ENCODE measurements around the gene DNM1L.

DNM1L gene

DNA sequence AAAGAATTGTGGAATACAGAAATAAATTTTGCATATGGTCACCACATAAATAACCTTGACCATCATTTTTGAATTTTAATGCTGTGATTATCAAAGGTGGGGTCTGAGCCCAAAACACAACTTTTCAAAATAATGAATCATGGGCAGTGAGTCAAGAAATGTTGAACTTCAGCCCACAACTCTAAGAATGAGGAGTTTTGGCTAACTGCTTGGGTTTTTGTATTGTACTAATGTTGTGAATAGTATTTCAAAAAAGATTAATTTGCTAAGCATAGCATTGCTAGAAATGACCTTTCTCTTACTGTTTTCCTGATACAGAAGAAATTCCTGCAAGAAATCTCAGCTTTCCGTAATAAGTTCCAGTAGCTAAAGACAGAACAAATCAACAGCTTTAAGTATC, 101.0 kb downstream of the DNM1L start:
- H3K4me3 ChIP-seq (ENCODE audit: low read depth, low read length): no peak overlapping the region
- TF ChIP-seq, protein P1, sequence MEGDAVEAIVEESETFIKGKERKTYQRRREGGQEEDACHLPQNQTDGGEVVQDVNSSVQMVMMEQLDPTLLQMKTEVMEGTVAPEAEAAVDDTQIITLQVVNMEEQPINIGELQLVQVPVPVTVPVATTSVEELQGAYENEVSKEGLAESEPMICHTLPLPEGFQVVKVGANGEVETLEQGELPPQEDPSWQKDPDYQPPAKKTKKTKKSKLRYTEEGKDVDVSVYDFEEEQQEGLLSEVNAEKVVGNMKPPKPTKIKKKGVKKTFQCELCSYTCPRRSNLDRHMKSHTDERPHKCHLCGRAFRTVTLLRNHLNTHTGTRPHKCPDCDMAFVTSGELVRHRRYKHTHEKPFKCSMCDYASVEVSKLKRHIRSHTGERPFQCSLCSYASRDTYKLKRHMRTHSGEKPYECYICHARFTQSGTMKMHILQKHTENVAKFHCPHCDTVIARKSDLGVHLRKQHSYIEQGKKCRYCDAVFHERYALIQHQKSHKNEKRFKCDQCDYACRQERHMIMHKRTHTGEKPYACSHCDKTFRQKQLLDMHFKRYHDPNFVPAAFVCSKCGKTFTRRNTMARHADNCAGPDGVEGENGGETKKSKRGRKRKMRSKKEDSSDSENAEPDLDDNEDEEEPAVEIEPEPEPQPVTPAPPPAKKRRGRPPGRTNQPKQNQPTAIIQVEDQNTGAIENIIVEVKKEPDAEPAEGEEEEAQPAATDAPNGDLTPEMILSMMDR (conservative IDR thresholded peaks at IDR 0.05; ENCODE audit: low read depth, low read length): no peak
- peak; percentile 33 for DNase-seq (ENCODE audit: low read depth)

DNA sequence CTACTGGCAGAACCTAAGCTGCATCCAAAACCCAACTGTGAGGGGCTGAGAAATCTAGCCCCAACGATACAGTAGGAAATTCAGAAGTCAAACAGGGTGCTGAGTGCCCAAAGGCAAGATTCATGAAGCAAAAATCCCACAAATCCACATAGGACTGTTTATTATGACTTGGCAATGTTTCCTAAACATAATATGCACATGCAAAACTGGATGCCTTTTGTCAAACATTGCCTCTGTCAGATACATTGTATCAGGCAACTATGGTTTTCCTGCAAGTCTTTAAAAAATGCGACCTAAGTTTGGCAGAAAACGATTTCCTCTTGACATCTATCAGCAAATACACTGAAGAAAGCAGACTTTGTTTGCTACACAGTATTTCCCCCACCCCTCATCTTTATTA, 103.9 kb downstream of the DNM1L start:
- no peak for DNase-seq (ENCODE audit: low read depth)
- TF ChIP-seq, protein P1 (conservative IDR thresholded peaks at IDR 0.05; ENCODE audit: low read depth, low read length): no peak
- no peak overlapping the region for H3K4me3 ChIP-seq (ENCODE audit: low read depth, low read length)

DNA sequence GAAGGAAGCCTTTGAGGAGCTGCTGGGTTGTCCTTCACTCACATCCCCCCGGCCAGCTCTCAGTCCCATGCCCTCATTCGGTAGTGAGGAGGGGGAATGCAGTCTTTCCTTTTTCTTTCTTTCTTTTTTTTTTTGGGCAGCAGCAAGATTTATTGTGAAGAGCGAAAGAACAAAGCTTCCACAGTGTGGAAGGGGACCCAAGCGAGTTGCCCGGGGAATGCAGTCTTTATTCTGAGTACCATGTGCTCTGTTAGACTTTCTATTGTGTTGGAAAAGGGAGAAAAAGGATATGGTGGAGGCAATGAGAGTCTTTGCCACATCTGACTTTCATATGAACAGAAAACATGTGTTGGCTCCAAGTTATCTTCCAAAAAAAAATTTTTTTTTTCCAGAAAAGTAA, 106.5 kb downstream of the DNM1L start:
- H3K4me3 ChIP-seq (ENCODE audit: low read depth, low read length): no peak overlapping the region
- TF ChIP-seq, protein P1 (conservative IDR thresholded peaks at IDR 0.05; ENCODE audit: low read depth, low read length): no peak
- no peak for DNase-seq (ENCODE audit: low read depth)

DNA sequence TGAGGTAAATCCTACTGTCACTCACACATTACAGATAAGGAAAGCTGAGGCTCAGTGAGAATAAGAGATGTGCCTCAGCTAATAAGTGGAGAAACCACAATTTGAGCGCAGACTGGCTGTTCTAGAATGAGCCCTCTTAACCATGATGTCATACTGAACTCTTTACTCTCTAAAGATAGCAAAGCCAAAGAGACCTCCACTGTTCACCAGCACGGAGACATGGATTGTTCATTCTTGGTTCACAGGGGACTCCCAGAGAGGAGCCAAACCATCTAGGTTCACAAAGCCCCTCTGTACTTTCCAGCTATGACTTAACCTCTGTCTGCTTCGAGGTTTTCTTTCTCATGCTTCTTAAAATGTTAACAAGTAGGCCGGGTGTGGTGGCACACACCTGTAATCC, 109.3 kb downstream of the DNM1L start:
- TF ChIP-seq, protein P1 (conservative IDR thresholded peaks at IDR 0.05; ENCODE audit: low read depth, low read length): no peak
- H3K4me3 ChIP-seq (ENCODE audit: low read depth, low read length): no peak overlapping the region
- DNase-seq (ENCODE audit: low read depth): no peak

DNA sequence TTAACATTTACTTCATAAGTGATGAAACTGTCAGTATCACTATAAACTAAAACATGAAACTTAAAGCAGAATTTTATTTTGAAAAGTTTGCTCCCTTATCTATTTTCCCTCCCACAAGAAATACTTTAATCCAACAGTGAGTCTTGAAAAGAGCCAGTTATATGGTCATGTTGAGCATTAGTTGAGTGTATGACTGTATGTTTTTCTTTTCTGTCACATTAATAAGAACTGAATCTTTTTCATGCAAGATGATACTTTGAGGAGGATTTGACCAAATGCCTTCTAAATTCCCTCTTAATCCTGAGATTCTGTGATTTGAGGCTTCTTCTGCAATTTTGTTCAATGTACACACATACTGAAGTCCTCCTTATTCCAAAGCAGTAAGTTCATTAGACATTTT, 110.3 kb downstream of the DNM1L start:
- DNase-seq (ENCODE audit: low read depth): no peak
- no peak overlapping the region for H3K4me3 ChIP-seq (ENCODE audit: low read depth, low read length)
- TF ChIP-seq, protein P1 (conservative IDR thresholded peaks at IDR 0.05; ENCODE audit: low read depth, low read length): no peak

DNA sequence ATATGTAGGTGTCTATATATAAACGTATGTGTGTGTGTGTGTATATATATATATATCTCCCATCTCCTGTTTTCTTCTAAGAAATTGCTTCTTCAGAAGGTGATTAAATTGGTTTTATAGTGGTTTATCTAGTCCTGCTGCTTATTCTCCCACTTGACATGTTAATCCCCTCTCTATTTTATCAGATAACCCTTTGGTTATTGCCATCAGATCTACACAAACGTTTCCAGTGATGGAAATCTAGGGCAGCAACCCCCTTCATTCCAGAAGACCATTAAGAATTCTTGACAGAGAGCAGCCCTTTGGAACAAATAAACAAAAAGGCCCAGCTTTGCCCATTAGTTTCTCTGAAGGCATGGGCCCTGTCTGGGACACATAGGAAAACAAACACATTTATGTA, 110.8 kb downstream of the DNM1L start:
- TF ChIP-seq, protein P1 (conservative IDR thresholded peaks at IDR 0.05; ENCODE audit: low read depth, low read length): no peak
- DNase-seq (ENCODE audit: low read depth): no peak
- H3K4me3 ChIP-seq (ENCODE audit: low read depth, low read length): no peak overlapping the region

DNA sequence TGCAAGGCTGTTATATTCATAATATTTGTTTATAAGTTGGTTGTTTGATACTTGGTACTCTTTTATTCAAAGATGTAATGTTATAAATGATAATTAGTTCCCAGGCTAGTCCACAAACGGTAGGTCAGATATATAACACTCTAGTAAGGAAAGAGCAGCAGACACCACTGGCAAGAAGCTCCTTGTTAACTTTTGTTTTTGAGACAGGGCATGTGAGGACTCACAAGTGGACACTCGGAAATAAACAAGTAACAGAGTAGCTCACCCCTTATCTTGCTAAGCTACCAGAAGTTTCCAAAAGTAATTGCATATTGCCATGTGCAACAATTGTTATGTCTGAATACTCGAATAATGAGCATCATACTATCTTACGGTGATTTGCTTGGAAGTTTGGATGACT, 115.2 kb downstream of the DNM1L start:
- no peak for DNase-seq (ENCODE audit: low read depth)
- H3K4me3 ChIP-seq (ENCODE audit: low read depth, low read length): no peak overlapping the region
- TF ChIP-seq, protein P1 (conservative IDR thresholded peaks at IDR 0.05; ENCODE audit: low read depth, low read length): no peak

All from choroid plexus epithelial cell (primary cell).